H9 (cell line): ENCODE measurements around the gene HIRA. TPM values are rescaled to one million over a fixed set of nuclear protein-coding genes. Genes with fewer than 3 reads are reported as not detected.

ENCODE experiments used
- DNase-seq: peaks from one replicate; pipeline ENCODE4 v3.0.0-alpha.2; 2017
- H2AFZ ChIP-seq: one replicate; pipeline ENCODE4 v1.6.1; 2013; ENCODE audit warnings: mild to moderate bottlenecking, low read length, control low read depth, moderate library complexity
- H2AK5ac ChIP-seq: 2 replicates; pipeline ENCODE4 v1.6.1; 2013; ENCODE audit warnings: low read length, control low read depth, mixed read lengths; ENCODE audit not compliant: insufficient read length
- H2BK120ac ChIP-seq: one replicate; pipeline ENCODE4 v1.6.1; 2013; ENCODE audit warnings: low read depth, mild to moderate bottlenecking, low read length, control low read depth, inconsistent platforms; ENCODE audit not compliant: poor library complexity, severe bottlenecking
- H2BK12ac ChIP-seq: 2 replicates; pipeline ENCODE4 v1.6.1; 2013; ENCODE audit warnings: low read length, control low read depth, mixed read lengths, low read depth; ENCODE audit not compliant: insufficient read length
- H2BK15ac ChIP-seq: 2 replicates; pipeline ENCODE4 v1.6.1; 2013; ENCODE audit warnings: low read depth, low read length, control low read depth
- H2BK20ac ChIP-seq: one replicate; pipeline ENCODE4 v1.6.1; 2013; ENCODE audit warnings: low read depth, mild to moderate bottlenecking, low read length, control low read depth, inconsistent platforms; ENCODE audit not compliant: poor library complexity, severe bottlenecking
- H2BK5ac ChIP-seq: 2 replicates; pipeline ENCODE4 v1.6.1; 2013; ENCODE audit warnings: low read length, control low read depth, mixed read lengths; ENCODE audit not compliant: insufficient read length
- H3K14ac ChIP-seq: 2 replicates; pipeline ENCODE4 v1.6.1; 2013; ENCODE audit warnings: low read length, control low read depth; ENCODE audit not compliant: insufficient read depth
- H3K18ac ChIP-seq: 2 replicates; pipeline ENCODE4 v1.6.1; 2013; ENCODE audit warnings: low read depth, mild to moderate bottlenecking, mixed read lengths, low read length, control low read depth; ENCODE audit not compliant: insufficient read length
- H3K23ac ChIP-seq: 2 replicates; pipeline ENCODE4 v1.6.1; 2013; ENCODE audit warnings: low read length, control low read depth, mixed read lengths, low read depth; ENCODE audit not compliant: insufficient read length
- H3K23me2 ChIP-seq: 2 replicates; pipeline ENCODE4 v1.6.1; 2013; ENCODE audit warnings: low read depth, mild to moderate bottlenecking, mixed read lengths, low read length, control low read depth; ENCODE audit not compliant: insufficient read length, poor library complexity, severe bottlenecking
- H3K27ac ChIP-seq: 2 replicates; pipeline ENCODE4 v1.5.1; 2013; ENCODE audit warnings: low read length, control low read depth, mixed read lengths, low read depth; ENCODE audit not compliant: insufficient read length
- H3K27me3 ChIP-seq: 2 replicates; pipeline ENCODE4 v1.6.1; 2013; ENCODE audit warnings: low read length, control low read depth, inconsistent platforms; ENCODE audit not compliant: insufficient read depth
- H3K4ac ChIP-seq: 2 replicates; pipeline ENCODE4 v1.6.1; 2013; ENCODE audit warnings: low read depth, mild to moderate bottlenecking, control low read depth, inconsistent platforms, low read length, moderate library complexity
- H3K4me1 ChIP-seq: 2 replicates; pipeline ENCODE4 v1.6.1; 2013; ENCODE audit warnings: low read length, control low read depth, inconsistent platforms; ENCODE audit not compliant: insufficient read depth
- H3K4me2 ChIP-seq: 2 replicates; pipeline ENCODE4 v1.6.1; 2013; ENCODE audit warnings: low read length, control low read depth, mixed read lengths; ENCODE audit not compliant: insufficient read length, insufficient read depth
- H3K56ac ChIP-seq: 2 replicates; pipeline ENCODE4 v1.6.1; 2013; ENCODE audit warnings: low read depth, mild to moderate bottlenecking, mixed read lengths, low read length, control low read depth; ENCODE audit not compliant: insufficient read length
- H3K79me1 ChIP-seq: 2 replicates; pipeline ENCODE4 v1.6.1; 2013; ENCODE audit warnings: low read depth, mild to moderate bottlenecking, moderate library complexity, low read length, control low read depth, inconsistent platforms; ENCODE audit not compliant: insufficient read depth, poor library complexity, severe bottlenecking
- H3K79me2 ChIP-seq: 2 replicates; pipeline ENCODE4 v1.6.1; 2013; ENCODE audit warnings: low read length, control low read depth, inconsistent platforms; ENCODE audit not compliant: insufficient read depth
- H3K9ac ChIP-seq: 2 replicates; pipeline ENCODE4 v1.6.1; 2013; ENCODE audit warnings: low read length, control low read depth, mixed read lengths; ENCODE audit not compliant: insufficient read length; ENCODE audit errors: extremely low read depth
- H3K9me3 ChIP-seq: one replicate; pipeline ENCODE4 v1.6.1; 2013; ENCODE audit warnings: low read depth, low read length, inconsistent platforms; ENCODE audit not compliant: control insufficient read depth
- H3T11ph ChIP-seq: one replicate; pipeline ENCODE4 v1.6.1; 2013; ENCODE audit warnings: mild to moderate bottlenecking, low read length, control low read depth, inconsistent platforms
- H4K20me1 ChIP-seq: one replicate; pipeline ENCODE4 v1.6.1; 2013; ENCODE audit not compliant: control insufficient read depth, insufficient read length, insufficient read depth
- H4K5ac ChIP-seq: 2 replicates; pipeline ENCODE4 v1.6.1; 2013; ENCODE audit warnings: low read depth, mild to moderate bottlenecking, mixed read lengths, low read length, control low read depth; ENCODE audit not compliant: insufficient read length
- H4K8ac ChIP-seq: replicated peaks from 2 replicates; pipeline ENCODE4 v1.6.1; 2013; ENCODE audit warnings: low read length, control low read depth, mixed read lengths, low read depth; ENCODE audit not compliant: insufficient read length
- H4K91ac ChIP-seq: 2 replicates; pipeline ENCODE4 v1.6.1; 2013; ENCODE audit warnings: low read depth, mild to moderate bottlenecking, moderate library complexity, mixed read lengths, low read length, control low read depth; ENCODE audit not compliant: insufficient read length
- H3K27ac Mint-ChIP-seq, 3 experiments: 2 replicates in 2 of 3; 3 replicates in 1 of 3; pipeline ENCODE4 v1.8.0; 2020 to 2021; ENCODE audit warnings: mixed read lengths in 3 of 3, mild to moderate bottlenecking in 1 of 3, moderate library complexity in 1 of 3
- H3K27me3 Mint-ChIP-seq: 2 replicates; pipeline ENCODE4 v1.8.0; 2021; ENCODE audit warnings: low read depth, mild to moderate bottlenecking, moderate library complexity, mixed read lengths
- H3K36me3 Mint-ChIP-seq, 3 experiments: 2 replicates in 2 of 3; 3 replicates in 1 of 3; pipeline ENCODE4 v1.8.0; 2020 to 2021; ENCODE audit warnings: low read depth in 3 of 3, mixed read lengths in 3 of 3; ENCODE audit not compliant: insufficient read depth in 1 of 3
- H3K4me1 Mint-ChIP-seq, 2 experiments: 2 replicates each; pipeline ENCODE4 v1.8.0; 2020; ENCODE audit warnings: mixed read lengths in 2 of 2
- H3K4me3 Mint-ChIP-seq, 2 experiments: 2 replicates in 1 of 2; 3 replicates in 1 of 2; pipeline ENCODE4 v1.8.0; 2020 to 2021; ENCODE audit warnings: mild to moderate bottlenecking in 2 of 2, mixed read lengths in 2 of 2, moderate library complexity in 1 of 2
- H3K9me3 Mint-ChIP-seq, 2 experiments: 2 replicates in 1 of 2; 3 replicates in 1 of 2; pipeline ENCODE4 v1.8.0; 2020; ENCODE audit warnings: mild to moderate bottlenecking in 2 of 2, mixed read lengths in 2 of 2, moderate library complexity in 1 of 2
- CTCF ChIP-seq: fragments of 200-600 bp; sonication (generic); conservative IDR thresholded peaks from 3 replicates; pipeline ENCODE4 v1.8.0; 2021; ENCODE audit warnings: antibody characterized with exemption, mild to moderate bottlenecking
- total RNA-seq: library from RNA; stranded (reverse); gene quantifications from 2 replicates; pipeline ENCODE4 v1.2.1, GENCODE V29; 2021

HIRA gene
- total RNA-seq, 1 experiment from 2014 or later: 51.9 TPM

DNA sequence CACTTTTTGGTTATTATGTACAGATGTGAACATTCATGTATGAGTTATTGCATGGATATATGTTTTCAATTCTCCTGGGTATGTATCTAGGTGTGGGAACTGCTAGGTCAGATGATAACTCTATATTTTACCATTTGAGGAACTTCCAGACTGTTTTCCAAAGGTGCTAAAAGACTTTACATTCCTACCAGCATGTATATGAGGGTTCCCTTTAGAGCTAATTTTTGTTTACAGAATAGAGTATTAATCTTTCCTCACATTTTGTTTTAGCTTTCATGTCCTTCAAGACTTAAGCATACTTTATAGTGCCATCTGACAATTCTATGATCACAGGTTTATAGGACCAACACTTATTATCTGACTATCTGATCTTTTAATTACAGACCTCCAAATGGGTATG is 59.6 kb downstream of the HIRA start:
- Histone ChIP-seq H4K20me1 (no peaks in the 10 kb centered on the region), H3K27me3 (no peaks in the 10 kb centered on the region), H3K9ac (no peak overlapping the region), H3K18ac (no peak overlapping the region), H2BK5ac (no peak overlapping the region), H2BK20ac (no peak overlapping the region), H4K91ac (no peak overlapping the region), H3K4me1 (no peaks in the 10 kb centered on the region), H3T11ph (no peak overlapping the region), H3K9me3 (no peaks in the 10 kb centered on the region), H3K23ac (no peak overlapping the region), H3K14ac (no peak overlapping the region), H2BK12ac (no peak overlapping the region), H2AK5ac (no peak overlapping the region), H3K23me2 (no peaks in the 10 kb centered on the region), H3K4ac (no peak overlapping the region), H3K79me2 (no peaks in the 10 kb centered on the region), H2AFZ (no peak overlapping the region), H2BK15ac (no peak overlapping the region), H3K27ac (no peak overlapping the region), H2BK120ac (no peak overlapping the region), H4K8ac (no peak overlapping the region), H4K5ac (no peak overlapping the region), H3K56ac (no peak overlapping the region), H3K4me2 (no peak overlapping the region), H3K79me1 (no peaks in the 10 kb centered on the region)
- DNase-seq: no peak
- Mint-ChIP-seq H3K4me1 (no peaks in the 10 kb centered on the region), H3K36me3 (peaks cover 26 to 82% (median 70%) of the 10 kb centered on the region in 3 experiments; a peak in 6 of 7 replicates), H3K9me3 (no peaks in the 10 kb centered on the region), H3K4me3 (no peak overlapping the region), H3K27ac (no peak overlapping the region), H3K27me3 (no peaks in the 10 kb centered on the region)
- no peak for TF ChIP-seq CTCF
